HG02885 (cell line): ENCODE data around the gene SLC22A8.
"Not testable (repeated sequence)": the region's sequence is repeated elsewhere in the genome, so short reads cannot be mapped to it uniquely, and the experiment has no call there.

Source experiments
- ATAC-seq: cut with Tn5 transposase; IDR thresholded peaks from one replicate; pipeline ENCODE4 v1.9.1; 2021; ENCODE audit warnings: mild to moderate bottlenecking; ENCODE audit not compliant: unreplicated experiment, poor library complexity

The SLC22A8 gene, protein sequence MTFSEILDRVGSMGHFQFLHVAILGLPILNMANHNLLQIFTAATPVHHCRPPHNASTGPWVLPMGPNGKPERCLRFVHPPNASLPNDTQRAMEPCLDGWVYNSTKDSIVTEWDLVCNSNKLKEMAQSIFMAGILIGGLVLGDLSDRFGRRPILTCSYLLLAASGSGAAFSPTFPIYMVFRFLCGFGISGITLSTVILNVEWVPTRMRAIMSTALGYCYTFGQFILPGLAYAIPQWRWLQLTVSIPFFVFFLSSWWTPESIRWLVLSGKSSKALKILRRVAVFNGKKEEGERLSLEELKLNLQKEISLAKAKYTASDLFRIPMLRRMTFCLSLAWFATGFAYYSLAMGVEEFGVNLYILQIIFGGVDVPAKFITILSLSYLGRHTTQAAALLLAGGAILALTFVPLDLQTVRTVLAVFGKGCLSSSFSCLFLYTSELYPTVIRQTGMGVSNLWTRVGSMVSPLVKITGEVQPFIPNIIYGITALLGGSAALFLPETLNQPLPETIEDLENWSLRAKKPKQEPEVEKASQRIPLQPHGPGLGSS

DNA sequence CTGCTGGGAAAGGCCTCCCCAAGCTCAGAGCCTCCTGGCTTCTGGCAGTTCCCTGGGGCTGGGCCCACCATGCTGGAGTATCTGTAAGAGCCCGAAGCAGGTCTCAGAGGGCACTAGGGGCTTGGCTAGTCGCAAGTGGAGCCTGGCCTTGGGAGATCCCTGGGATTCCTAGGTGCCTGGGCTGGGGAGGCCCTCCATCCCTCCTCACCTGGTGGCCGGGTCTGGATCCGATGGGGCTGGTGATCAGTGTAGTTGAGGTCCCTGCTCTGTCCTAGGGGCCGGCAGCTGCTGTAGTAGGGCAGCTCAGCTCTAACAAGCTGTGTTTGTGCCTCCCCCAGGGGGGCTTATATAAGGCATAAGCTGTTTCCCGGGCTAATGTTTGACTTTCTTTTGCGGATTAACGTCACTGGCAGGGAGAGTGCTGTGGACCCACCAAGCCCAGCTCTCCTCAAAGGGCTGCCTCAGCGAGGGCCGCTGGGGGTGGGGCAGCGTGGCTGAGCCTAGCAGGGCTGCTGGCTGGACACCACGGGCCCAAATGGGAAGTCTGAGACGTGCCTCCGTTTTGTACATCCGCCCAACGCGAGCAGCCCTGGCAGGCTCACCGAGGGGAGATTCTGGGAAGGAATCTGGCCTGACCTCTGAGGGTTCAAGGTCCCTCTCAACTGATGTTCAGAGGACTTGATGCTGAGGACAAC lies at the start of gene SLC22A8:
Gene SLC22A8 (minus strand): TSS at position 321 of the 695 bp plus-strand sequence. CDS start 883 bp downstream, outside the sequence.
- no peak for ATAC-seq

DNA sequence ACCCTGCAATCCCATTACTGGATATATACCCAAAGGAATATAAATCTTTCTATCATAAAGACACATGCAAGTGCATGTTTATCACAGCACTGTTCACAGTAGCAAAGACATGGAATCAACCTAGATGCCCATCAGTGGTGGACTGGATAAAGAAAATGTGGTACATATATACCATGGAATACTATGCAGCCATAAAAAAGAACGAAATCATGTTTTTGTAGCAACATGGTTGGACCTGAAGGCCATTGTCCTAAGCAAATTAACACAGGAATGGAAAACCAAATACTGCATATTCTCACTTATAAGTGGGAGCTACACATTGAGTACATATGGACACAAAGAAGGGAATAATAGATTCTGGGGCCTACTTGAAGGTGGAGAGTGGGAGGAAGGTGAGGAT lies 30.6 kb upstream of the SLC22A8 start:
- not testable (repeated sequence) for ATAC-seq

DNA sequence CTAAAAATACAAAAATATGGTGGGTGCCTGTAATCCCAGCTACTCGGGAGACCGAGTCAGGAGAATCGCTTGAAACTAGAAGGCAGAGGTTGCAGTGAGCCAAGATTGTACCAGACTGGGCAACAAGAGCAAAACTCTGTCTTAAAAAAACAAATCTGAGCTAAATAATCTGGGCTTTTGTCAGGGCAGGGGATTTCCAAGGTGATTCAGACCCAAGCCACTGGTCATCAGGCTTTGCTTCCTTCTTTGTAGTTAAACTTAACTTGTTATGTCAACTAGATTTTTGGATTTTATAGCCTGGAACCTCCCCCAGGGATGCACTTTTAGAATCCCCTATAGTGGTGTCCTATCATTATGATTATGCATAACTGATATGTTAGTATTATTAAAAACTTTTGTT lies 27.0 kb upstream of the SLC22A8 start:
- ATAC-seq: no peak

DNA sequence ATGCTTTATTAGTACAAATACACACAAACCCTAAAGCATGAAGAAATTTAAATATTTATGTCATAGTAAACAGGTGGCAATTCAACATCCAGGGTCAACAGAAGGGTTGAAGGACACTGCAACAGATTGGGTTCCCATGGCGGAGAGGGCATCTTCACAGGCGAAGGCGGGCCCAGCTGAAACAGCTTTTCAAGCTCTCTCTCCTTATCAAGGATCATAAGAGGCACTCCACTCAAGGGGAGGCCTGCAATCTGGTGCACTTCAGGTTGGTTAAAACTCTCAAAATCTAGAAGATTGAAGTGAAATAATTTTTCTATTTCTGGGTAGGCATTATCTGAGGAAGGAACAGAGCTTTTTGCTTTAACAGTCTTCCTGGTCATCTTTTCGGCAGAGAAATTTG lies 16.8 kb upstream of the SLC22A8 start:
- ATAC-seq: no peak

DNA sequence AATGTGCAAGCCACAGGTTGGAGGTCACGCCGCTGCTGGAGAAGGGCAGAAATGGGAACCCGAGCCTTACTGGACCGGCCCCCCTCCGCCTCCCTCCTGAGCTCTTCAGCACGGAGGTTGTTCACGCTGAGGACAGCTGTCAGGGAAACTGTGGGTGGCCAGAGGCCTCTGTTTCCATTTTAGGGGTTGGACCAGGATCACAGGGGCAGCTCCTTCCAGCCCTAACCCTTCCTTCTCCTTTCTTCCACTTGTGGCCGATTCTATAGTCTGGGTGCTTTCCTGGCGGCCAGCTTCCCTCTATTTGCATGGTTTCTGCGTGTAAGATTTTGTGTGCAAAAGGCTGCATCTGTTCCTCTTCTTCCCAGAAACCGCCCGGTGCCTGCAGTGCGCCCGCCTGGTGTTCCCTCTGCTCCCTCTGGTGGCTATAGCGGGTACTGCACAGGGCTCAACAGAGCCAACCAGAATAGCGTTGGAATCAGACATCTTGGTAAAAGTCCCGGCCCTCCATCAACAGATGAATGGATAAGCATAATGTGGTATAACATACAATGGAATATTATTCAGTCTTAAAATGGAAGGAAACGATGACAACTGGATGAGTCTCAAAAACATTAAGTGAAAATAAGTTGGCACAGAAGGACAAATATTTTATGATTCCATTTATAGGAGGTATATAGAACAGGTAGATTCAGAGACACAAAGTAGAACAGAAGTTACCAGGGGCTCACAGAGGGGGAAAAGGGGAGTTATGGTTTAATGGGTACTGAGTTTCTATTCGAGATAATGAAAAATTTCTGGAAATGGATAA lies 8.4 kb upstream of the SLC22A8 start:
- ATAC-seq: no peak

DNA sequence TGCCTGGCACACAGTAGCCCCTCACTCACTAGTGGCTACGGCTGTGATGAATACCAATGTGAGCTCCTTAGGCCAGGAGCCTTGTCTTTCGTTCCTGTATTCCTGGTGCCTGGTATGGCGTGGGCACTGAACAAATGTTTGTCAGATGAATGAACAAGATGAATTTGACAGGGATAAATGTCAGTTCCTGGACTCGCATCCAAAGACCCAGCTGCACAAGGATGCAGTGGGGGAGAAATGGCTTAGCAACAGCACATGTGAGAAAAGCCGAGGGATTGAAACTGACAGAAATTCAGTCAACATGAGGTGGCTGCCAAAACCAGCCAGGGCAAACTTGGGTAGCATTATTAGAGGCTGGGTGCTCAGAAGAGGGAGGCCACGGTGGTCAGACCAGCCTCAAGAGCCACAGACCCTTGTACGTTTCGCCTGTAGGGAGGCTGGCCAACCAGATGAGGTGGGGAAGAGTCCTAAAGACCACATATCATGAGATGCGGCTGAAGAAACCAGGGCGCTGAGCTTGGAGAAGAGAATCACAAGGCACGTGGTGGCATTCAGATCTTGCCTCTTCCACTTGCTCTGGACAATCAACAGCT lies 7.7 kb upstream of the SLC22A8 start:
- ATAC-seq: no peak

DNA sequence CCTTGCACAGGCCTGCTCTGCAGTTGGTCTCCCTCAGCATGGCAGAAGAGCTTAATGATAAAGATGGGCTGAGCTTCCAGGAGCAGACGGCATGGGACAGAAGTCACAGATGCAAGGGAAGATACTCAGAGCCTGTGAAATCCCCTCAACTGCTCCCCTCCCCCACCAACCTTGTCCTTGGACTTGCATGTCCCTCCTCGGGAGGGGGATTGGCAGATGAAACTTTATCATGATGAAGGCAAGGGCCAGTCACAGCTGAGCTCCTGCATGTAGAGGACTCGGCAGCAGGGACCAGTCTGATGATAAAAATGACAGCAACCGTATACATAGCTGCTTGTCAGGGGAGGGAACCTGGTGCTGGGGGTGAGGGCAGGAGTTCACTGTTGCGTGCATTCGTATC lies 6.8 kb upstream of the SLC22A8 start:
- ATAC-seq: no peak

DNA sequence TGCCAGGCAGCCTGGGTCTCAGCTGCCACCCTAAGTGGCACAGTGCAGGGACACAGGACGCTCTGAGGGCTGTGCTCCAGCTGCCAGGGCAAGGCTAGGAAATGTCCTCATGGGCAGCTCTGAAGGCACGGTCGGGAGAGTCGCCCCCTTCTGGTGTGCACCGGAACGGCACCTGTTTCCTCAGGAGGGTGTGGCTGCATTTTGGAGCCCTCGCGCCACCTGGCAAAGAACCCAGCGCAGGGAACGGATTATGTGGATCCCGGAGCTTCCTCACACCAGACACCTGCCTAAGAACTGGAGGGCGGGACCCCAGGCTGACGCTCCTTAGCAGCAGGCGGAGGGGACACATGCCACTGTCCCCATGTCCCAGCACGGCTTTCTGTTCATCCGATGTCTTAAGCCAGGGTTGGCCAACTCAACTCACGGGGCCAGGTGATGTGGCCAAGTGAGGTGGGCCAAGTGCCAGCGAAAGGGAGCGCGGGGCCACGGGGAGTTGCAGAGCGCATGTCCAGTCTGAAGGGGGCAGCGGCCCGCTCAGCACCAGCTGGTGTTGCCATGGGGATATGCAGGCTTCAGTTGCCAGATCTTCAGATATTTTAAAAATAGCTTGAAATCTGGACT lies 5.1 kb upstream of the SLC22A8 start:
- no peak for ATAC-seq

DNA sequence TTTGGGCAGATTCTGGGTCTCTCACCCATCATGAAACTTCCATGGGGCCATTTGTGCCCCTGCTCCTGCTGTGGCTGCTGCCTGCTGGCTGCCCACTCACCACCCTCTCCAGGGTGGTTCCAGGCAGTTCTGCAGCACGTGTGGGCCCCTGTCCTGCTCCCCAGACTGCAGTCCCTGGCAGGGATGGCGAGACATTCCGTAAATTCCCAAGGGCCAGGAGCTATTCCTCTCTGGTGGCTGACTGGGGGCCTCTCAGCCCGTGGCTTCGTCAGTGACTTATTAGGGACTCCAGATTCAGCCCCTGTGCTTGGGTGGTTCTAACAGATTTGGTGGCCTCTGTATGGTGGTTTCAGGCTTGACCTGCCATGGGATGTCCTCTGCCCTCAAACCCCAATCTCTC lies 3.9 kb upstream of the SLC22A8 start:
- no peak for ATAC-seq

DNA sequence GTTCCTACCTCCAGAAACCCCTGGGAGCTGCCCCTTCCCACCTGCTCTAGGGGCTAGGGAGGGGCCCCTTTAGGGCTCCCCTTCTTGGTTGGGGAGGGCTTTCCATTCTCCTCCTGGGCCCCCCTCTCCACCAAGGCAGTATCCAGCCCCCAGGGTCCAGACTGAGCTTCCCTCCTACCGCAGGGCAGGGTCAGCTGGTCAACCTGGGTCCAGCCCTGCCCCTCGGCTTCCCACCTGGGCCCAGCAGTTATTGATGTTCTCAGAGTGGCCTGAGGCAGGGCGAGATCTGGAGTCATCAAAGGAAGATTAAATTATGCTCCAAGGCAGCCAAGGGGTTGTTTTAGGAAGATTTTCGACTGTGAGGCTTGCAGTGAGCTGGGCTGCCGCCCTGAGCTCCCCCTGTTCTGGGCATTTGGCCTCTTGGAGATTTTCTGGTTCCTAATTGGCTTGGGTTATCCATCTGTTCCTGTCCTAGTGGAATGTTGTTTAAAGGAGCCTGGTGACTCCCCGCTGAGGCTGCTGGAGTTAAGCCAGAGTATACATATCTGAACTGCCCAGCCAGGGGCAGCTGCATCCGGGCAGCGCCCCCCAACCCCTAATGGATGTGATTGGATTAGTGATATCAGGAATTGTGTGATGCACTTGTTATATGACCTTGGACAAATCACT lies 1.8 kb upstream of the SLC22A8 start:
- no peak for ATAC-seq

DNA sequence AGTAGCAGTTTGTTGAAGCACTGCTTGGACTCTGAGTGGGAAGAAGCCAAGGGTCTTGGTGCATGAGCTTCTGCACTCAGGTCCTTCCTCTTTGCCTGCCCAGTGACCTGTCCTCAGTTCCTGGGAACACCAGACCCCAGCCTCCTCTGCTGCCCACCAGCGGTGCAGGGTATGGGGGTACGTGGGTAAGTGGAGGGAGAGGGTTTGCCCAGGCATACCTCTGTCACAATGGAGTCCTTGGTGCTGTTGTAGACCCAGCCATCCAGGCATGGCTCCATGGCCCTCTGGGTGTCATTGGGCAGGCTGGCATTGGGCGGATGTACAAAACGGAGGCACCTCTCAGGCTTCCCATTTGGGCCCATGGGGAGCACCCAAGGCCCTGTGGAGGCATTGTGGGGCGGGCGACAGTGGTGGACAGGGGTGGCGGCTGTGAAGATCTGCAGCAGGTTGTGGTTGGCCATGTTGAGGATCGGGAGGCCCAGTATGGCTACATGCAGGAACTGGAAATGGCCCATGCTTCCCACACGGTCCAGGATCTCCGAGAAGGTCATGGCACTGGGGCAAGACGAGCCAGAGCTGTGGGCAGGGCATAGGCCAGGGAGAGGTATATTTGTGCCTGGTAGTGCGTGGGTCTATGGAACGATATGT lies 1.1 kb downstream of the SLC22A8 start:
- no peak for ATAC-seq

DNA sequence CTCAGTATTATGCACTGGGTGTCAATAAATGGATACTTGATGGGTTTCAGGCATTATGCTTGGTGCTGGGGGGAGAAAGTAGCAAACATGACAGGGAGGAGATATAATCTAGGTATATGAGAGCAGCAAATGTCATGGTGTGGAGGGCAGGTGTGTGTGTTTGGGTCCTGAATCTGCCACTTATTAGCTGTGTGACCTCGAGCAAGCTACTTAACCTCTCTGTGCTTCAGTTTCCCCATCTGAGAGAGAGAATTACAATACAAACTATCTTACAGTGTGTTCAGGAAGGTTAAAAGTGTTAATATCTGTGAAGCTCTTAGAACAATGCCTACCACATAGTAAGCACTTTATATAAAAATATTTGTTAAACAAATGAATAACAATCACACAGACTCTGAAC lies 2.8 kb downstream of the SLC22A8 start:
- ATAC-seq: no peak

DNA sequence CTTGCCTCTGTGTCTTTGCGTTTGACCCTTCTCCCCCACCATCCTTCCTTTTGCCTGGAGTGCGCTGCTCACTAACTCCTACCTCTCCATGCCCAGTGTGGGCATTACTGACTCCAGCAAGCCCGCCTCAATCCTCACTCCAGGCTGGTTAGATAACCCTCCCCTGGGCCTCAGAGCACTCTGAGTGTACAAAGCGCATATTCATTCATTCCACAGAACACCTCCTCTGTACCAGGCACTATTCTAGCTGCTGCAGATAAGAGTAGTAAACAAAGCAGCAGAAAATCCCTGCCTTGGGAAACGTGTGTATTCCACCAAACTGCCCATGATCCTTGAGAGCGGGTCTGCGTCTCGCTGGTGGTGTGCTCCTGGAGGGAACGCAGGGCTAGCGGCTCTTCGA lies 3.2 kb downstream of the SLC22A8 start:
- ATAC-seq: no peak

DNA sequence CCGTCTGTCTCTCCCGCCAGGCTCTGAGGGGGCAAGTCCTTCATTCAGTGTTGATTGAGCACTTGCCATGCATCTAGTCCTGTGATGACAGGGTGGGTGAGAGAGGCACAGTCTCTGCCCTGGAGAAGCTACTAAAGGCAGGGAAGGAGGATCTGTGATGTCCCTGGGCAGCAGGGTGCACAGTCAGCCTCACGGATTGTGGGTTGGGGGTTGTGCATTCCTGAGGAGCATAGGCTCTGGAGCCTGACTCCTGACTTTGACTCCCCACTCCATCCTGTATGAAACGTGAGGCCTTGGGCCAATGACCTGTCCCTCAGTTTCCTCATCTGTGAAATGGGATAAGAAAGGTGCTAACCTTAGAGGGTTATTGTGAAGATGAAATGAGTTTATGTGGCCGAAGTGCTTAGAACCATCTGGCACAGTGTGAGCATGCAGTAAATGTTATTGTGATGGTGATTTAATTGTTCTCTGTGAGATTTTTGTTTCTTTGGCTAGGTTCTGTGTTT lies 4.7 kb downstream of the SLC22A8 start:
- ATAC-seq: no peak

DNA sequence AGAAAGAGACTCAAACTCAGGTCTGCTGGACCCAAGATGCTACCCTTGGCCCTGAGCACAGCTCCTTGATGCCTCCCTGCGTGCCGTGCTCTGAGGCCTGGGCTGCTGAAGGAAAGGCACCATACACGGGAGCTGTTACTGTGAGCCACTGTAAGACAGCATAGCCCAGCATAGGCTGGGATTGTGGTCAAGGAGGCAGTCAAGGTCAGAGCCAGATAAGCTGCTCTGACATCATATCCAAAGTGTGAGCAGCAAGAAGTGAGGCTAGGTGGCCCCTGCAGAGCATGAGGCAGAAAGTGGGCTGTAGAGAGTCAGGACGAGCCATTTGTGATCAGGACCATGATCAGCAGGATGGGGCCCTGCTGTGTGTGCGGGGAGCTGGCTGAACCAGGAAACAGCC lies 7.7 kb downstream of the SLC22A8 start:
- ATAC-seq: no peak

DNA sequence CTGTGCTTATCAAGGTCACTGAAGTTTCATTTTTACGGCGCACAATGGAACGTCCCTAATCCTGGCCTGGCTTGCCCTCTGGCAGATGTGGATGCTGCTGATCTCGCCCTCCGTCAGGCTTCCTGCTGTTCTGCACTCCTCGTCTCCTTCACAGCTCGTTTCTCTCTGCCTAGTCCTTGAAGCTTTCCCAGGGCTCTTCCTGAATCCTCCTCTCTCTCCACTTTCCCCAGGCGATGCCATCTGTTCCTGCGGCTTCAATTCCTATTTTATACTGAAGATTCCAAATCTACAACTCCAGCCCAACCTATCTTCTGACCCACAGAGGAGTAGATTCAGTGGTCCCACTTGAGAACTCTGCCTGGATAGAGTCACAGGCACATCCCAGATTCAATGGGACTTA lies 14.2 kb downstream of the SLC22A8 start:
- ATAC-seq: no peak

DNA sequence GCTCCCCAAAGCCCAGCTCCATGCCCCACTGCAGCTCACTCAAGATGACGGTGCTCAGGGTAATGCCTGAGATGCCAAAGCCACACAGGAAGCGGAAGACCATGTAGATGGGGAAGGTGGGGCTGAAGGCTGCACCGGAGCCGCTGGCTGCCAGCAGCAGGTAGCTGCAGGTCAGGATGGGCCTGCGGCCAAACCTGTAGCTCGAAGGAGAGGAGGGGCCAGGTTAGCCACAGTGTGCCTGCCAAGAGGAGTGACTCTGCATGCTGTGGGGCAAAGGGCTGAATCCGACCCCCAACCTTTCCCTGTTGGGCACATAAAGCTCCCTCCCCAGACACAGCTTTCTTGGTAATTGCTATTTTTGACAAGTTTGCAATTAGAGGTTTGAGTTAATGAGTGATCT lies 16.0 kb downstream of the SLC22A8 start:
- no peak for ATAC-seq

DNA sequence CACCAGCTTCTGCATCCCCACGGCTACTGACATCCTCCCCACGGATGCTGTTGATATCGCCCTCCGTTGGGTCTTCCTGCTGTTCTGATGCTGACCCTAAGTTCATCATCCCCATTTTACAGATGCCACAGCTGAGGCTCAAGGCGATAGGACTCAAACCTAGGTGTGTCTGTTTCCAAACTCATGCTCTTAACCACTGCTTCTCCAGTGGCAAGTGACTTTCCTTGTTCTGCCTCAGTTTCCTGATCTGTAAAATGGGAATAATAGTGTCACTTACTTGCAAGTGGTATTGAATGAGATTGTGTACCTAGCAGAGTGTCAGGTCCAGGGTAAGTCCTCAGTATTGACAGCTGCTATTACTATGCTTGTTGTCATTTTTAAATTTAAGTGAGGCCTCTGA lies 16.5 kb downstream of the SLC22A8 start:
- no peak for ATAC-seq

DNA sequence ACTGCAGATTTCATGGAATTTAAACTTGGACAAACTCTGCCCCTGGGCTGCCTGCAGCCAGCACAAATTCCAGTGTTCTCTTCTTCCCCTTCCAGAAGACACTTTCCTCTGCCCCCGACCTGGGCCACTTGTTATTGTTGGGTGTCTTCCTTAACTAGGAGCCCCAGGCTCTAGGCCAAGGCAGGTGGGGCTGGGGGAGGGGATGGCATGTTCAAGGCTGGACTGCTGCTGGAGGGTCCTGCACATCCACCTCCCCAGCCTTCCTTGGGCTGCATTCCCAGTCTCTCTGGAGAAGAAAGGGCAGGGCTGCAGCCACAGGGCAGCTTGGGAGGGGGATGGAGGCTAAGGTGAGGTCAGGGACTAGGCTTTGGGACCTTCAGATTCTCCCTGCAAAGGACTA lies 19.4 kb downstream of the SLC22A8 start:
- ATAC-seq: no peak
